GM12878 (cell line): ENCODE results near the gene BIRC3.

Experiments
- RAD21 ChIP-seq: IDR thresholded peaks from 2 replicates; pipeline ENCODE4 v1.6.1; 2011; ENCODE audit warnings: mild to moderate bottlenecking, low read depth, low read length, moderate library complexity; ENCODE audit not compliant: insufficient read depth
- SP1 ChIP-seq: IDR thresholded peaks from one replicate; pipeline ENCODE4 v1.6.1; 2011; ENCODE audit warnings: low read depth, low read length
- TF ChIP-seq, protein P1 (sequence below), 3 experiments: IDR thresholded peaks in 2 of 3; conservative IDR thresholded peaks in 1 of 3; 2 replicates each; pipeline ENCODE4 v1.5.1; 2011; ENCODE audit warnings: low read depth in 3 of 3, low read length in 3 of 3, mild to moderate bottlenecking in 3 of 3, control low read depth in 2 of 3, moderate library complexity in 2 of 3, inconsistent platforms in 1 of 3, mixed read lengths in 1 of 3; ENCODE audit not compliant: control insufficient read depth in 2 of 3, insufficient read depth in 1 of 3; ENCODE audit errors: extremely low read depth in 1 of 3
- TF ChIP-seq, protein P2 (sequence below): IDR thresholded peaks from 2 replicates; pipeline ENCODE4 v1.6.1; 2011; ENCODE audit warnings: low read depth, mild to moderate bottlenecking, low read length, moderate library complexity, borderline replicate concordance; ENCODE audit errors: extremely low read depth

DNA sequence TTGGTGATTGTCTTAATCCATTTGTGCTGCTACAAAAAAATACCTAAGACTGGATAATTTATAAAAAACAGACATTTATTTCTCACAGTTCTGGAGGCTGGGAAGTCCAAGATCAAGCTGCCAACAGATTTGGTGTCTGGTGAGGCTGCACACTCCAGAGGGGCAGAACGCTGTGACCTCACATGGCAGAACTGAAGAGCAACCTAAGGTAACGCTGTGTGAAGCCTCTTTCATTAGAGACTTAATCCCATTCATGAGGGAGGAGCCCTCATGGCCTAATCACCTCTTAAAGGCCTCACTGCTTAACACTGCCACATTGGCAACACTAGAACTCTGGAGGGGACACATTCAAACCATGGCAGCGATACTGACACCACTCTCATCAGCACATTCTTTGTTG, 42.7 kb upstream of the BIRC3 start:
- TF ChIP-seq SP1 (no peak), RAD21 (no peak)
- TF ChIP-seq, protein P1, sequence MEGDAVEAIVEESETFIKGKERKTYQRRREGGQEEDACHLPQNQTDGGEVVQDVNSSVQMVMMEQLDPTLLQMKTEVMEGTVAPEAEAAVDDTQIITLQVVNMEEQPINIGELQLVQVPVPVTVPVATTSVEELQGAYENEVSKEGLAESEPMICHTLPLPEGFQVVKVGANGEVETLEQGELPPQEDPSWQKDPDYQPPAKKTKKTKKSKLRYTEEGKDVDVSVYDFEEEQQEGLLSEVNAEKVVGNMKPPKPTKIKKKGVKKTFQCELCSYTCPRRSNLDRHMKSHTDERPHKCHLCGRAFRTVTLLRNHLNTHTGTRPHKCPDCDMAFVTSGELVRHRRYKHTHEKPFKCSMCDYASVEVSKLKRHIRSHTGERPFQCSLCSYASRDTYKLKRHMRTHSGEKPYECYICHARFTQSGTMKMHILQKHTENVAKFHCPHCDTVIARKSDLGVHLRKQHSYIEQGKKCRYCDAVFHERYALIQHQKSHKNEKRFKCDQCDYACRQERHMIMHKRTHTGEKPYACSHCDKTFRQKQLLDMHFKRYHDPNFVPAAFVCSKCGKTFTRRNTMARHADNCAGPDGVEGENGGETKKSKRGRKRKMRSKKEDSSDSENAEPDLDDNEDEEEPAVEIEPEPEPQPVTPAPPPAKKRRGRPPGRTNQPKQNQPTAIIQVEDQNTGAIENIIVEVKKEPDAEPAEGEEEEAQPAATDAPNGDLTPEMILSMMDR (IDR thresholded peaks at IDR 0.05 in 2 of 3, conservative IDR thresholded peaks at IDR 0.05 in 1 of 3; ENCODE audit: control insufficient read depth in 2 of 3, extremely low read depth in 1 of 3, insufficient read depth in 1 of 3, low read depth in 3 of 3, low read length in 3 of 3) = no peak
- TF ChIP-seq, protein P2, sequence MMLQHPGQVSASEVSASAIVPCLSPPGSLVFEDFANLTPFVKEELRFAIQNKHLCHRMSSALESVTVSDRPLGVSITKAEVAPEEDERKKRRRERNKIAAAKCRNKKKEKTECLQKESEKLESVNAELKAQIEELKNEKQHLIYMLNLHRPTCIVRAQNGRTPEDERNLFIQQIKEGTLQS = no peak
